GM12892 (cell line): ENCODE data around the gene IGFBP5.

Source experiments
- POLR2A ChIP-seq: IDR thresholded peaks from 2 replicates; pipeline ENCODE4 v1.6.1; 2011; ENCODE audit warnings: low read depth, low read length, control low read depth
- POLR2AphosphoS5 ChIP-seq: IDR thresholded peaks from 2 replicates; pipeline ENCODE4 v1.6.1; 2011; ENCODE audit warnings: low read depth, low read length, control low read depth
- TAF1 ChIP-seq: IDR thresholded peaks from 2 replicates; pipeline ENCODE4 v1.6.1; 2011; ENCODE audit warnings: low read depth, mild to moderate bottlenecking, control low read depth, low read length, borderline replicate concordance

DNA sequence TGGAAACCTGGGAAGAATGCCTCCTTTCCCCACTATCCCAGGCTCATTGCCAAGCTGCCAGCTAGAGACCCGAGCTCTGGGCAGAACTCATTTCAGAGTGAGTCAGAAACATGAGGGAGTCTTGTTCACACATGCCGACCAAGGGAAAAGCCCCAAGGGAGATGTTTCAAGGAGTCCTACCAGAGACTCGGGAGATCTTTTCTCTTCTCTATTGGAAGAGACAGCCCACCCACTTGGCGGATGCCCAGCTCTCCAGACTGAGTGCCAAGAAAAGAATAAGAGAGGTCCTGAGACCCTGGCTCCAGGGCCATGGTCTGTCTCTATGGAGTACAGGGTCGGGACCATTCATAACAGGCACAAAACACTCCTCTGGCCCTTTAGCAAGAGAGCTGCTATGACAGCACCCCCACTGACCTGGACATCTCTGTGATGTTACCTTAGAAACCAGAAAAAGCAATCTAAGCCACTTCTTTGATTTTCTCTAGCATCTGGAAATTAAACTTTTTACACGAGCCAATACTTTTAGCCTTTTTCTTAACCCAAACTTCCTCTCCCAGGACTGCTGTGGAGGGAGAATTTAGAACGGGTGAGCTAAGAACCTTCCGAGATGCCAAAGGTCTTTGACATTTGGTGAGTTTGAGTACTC, 18.5 kb upstream of the IGFBP5 start:
- TF ChIP-seq POLR2A = no peak
- TF ChIP-seq POLR2AphosphoS5 = no peak
- no peak for TF ChIP-seq TAF1
